Keratinocyte (primary cell): ENCODE data around the gene TMEM9.

Experiments used
- EZH2 ChIP-seq: IDR thresholded peaks from one replicate; pipeline ENCODE4 v1.6.1; 2012; ENCODE audit warnings: inconsistent platforms, mild to moderate bottlenecking, low read length, moderate library complexity
- TF ChIP-seq, protein P1 (sequence below), 3 experiments: IDR thresholded peaks in 1 of 3; conservative IDR thresholded peaks in 1 of 3; optimal IDR thresholded peaks in 1 of 3; 2 replicates in 2 of 3; 3 replicates in 1 of 3; pipeline versions ENCODE3 to v1.5.1; 2011; ENCODE audit warnings: low read length in 3 of 3, mild to moderate bottlenecking in 3 of 3, moderate library complexity in 2 of 3, control low read depth in 1 of 3, inconsistent platforms in 1 of 3; ENCODE audit not compliant: insufficient read depth in 2 of 3; ENCODE audit errors: extremely low read depth in 1 of 3

- TF ChIP-seq, protein P1, sequence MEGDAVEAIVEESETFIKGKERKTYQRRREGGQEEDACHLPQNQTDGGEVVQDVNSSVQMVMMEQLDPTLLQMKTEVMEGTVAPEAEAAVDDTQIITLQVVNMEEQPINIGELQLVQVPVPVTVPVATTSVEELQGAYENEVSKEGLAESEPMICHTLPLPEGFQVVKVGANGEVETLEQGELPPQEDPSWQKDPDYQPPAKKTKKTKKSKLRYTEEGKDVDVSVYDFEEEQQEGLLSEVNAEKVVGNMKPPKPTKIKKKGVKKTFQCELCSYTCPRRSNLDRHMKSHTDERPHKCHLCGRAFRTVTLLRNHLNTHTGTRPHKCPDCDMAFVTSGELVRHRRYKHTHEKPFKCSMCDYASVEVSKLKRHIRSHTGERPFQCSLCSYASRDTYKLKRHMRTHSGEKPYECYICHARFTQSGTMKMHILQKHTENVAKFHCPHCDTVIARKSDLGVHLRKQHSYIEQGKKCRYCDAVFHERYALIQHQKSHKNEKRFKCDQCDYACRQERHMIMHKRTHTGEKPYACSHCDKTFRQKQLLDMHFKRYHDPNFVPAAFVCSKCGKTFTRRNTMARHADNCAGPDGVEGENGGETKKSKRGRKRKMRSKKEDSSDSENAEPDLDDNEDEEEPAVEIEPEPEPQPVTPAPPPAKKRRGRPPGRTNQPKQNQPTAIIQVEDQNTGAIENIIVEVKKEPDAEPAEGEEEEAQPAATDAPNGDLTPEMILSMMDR (optimal IDR thresholded peaks at IDR 0.05 in 1 of 3, IDR thresholded peaks at IDR 0.05 in 1 of 3, conservative IDR thresholded peaks at IDR 0.05 in 1 of 3; ENCODE audit: extremely low read depth in 1 of 3, insufficient read depth in 2 of 3, low read length in 3 of 3), result no peak
- TF ChIP-seq EZH2, result no peak
Observed at GRCh38 chr1:201143726-201144635, 10.3 kb downstream of the TMEM9 start.
